Stimulated activated CD4-positive, alpha-beta T cell treated with anti-CD3 and anti-CD28 coated beads, Interleukin-15, amount 100 ng/mL, for 1 hour (primary cell): ENCODE measurements around the gene ISCU.
"Not testable (repeated sequence)": the region's sequence is repeated elsewhere in the genome, so short reads cannot be mapped to it uniquely, and the experiment has no call there.

Experiments
- DNase-seq, 2 donors: peaks; one replicate each; pipeline ENCODE4 v3.0.0-alpha.2; 2020; ENCODE audit warnings: low read depth in 1 of 2, low spot score in 1 of 2

Gene ISCU

DNA sequence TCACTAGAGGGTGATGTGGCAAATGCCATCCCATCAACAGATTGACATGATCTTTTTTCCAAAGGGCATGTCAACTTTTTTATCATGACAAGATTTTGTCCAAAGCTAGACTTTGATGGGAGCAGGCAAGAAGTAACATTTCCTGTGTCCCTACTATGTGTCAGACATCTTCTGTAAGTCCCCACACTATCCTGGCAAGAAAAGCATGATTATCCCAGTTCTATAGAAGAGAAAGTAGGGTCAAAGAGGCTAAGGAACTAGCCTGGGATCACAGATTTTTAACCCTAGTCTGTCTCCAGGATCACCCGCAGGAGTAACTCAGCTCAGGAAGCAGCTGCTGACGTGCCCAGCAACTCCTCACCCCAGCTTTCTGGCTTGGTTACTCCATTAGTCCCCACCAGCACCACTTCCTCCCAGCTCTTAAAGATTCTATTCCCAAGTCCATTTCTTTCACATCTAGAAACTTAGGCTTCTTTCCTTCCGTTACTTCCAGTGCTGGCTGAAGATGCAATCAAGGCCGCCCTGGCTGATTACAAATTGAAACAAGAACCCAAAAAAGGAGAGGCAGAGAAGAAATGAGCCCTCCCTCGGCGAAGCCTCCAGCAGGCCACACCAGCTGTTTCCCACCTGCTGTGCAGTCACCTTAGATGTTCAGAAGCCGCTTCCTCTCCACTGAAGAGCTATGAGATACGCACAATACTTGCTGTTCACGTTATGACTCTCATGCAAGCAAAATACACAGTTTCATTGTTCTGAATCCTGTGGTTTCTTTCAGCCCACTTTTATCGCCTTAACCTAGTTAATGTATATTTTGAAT lies 6.2 kb downstream of the ISCU start:
- peak; percentile 16 to 42 for DNase-seq

DNA sequence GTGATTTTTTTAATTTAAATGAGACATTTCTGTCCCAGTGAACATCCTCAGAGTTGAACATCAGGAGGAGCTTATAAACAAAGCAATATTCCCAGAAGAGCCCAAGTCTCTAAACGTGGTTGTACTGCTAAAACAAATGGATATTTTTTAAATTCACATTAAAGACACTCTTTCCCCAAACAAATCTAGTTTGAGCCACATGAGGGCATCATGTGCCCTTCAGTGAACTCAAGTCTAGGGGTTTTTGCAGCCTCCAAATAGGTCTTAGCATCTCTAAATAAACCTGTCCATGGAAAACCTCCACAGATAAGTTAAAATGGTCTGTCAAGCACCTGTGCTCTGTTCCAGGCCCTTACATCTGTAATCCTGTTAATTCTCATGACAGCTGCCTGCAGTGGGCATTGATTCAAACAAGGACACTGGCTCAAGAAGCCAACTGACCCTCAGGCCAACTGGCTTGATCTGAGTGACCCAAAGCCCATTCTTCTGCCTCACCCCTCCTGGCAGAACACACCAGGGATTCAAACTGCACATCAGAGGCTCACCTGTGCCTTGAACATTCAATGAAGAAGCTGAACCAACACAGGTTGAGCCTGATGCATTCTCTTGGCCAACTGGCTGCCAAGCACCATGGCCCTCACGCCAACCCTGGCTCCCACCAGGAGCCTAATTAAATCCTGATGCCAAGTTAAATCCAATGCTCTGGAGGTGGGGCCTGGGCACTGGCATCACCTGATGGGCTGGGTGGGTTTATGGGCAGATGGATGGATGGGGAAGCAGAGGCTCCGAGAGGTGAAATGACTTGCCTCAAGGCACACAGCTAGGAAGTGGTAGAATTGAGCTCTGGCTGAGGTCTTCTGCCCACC lies 8.6 kb downstream of the ISCU start:
- DNase-seq, result no peak

DNA sequence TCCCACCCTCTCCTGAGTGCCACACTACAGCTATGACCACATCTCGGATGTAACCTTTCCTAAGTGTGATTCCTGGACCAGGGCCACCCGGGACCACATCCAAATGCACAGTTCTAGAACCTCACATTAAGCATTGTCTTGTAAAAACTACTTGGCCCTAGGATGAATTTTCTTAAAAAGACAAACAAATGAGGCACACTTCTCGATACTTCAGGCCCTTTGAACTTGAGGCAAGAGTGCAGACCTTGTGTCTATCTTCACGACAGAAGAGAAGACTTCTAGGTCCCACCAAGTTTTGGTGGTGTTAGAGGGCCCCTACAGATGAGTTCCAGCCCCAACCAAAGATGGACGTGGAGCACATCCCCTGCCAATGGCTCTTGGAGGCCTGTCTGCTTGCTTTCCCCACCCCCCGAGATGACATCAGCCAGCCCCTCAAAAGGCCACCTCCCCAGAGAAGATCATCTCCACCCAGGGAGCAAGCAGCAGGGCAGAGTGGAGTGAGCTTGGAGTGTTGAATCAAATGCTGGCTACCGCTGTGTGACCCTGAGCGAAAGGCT lies 9.3 kb downstream of the ISCU start:
- no peak for DNase-seq

DNA sequence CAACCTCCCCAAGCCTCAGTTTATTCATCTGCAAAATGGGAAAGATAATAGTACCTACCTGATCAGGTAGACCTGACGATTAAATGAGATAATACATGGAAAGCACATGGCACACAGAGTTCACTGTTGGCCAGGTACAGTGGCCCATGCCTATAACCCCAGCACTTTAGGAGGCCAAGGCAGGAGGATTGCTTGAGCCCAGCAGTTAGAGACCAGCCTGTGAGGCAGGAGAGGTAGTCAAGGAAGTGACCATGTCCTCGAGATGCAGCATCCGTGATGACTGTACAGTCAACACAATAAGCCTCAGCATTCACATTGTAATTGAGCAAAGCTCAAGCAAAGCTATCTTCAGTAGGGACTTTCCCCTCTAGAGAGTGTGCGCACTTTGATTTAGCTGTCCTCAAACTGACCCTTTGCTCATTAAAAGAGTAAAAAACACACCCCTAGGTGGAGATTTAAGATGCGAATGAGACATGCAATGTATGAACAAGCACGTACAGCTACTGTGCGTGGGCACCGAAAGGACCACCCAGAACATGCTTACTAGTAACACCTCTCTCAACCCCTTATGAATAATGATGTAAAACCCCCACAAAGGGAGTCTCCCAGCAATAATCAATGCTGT lies 9.9 kb downstream of the ISCU start:
- DNase-seq, result no peak

DNA sequence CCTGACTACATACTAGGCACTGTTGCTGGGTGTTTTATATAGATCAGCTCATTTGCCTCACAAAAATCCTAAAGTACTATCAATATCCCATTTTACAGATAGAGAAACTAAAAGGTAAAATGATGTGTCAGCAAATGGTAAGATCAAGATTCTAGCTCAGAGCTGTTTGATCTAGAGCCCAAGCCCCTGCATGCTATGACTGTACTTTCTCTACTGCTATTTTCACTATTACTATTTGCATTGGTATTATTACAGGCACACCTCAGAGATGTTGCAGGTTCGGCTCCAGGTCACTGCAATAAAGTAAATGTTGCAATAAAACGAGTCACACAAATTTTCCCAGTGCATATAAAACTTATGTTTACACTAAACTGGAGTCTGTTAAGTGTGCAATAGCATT lies 10.9 kb downstream of the ISCU start:
- no peak for DNase-seq

DNA sequence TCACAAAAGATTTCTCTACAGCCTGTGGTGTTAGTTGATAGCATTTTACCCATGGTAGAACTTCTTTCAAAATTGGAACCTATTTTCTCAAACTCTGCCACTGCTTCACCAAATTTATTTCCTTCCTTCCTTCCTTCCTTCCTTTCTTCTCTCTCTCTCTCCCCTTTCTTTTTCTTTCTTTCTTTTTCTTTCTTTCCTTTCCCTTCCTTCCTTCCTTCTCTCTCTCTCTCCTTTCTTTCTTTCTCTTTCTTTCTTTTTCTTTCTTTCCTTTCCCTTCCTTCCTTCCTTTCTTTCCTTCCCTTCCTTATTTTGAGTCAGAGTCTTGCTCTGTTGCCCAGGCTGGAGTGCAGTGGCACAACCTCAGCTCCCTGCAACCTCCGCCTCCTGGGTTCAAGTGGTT lies 11.9 kb downstream of the ISCU start:
- not testable (repeated sequence) for DNase-seq

DNA sequence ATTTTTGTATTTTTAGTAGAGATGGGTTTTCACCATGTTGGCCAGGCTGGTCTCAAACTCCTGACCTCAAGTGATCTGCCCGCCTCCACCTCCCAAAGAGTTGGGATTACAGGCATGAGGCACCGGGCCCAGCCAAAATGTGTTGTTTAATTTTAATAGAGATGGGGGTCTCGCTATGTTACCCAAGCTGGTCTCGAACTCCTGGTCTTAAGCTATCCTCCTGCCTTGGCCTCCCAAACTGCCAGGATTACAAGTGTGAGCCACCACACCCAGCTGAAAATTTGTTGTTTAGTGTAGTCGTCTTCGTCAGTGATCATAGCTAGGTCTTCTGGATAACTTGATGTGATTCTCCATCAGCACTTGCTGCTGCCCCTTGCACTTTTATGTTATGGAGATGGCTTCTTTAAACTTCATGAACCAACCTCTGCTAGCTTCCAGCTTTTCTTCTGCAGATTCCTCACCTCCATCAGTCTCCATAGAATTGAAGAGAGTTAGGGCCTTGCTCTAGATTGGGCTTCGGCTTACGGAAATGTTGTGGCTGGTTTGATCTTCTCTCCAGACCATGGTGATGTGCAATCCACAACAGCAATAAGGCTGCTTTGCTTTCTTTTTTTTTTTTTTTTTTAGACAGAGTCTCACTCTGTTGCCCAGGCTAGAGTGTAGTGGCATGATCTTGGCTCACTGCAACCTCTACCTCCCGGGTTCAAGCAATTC lies 13.0 kb downstream of the ISCU start:
- no peak for DNase-seq

DNA sequence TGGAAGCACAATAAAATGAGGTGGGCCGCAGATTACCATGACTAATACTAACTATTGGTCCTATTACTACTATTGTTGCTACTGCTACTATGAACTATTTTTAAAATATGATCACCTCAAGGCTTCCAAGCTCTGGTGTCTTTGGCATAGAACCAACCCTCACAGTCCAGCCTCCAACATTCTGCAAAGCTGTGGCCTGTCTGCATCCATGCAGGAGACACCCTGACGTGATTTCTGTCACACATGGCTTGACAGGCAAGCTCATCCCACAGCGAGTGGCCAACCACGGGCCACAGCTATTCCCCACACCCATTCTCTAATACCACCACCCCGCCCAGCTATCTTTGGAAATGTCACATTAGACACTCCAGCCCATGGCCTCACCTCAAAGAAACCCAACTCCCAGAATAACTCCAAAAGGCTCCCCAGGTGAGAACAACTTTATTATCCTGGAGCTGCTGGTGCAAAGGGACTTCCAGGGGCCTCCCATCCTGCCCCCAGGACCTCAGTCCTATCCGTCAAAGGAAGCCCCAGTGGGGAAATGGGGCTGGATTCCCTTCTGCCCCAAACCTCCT lies 14.4 kb downstream of the ISCU start:
- no peak for DNase-seq

DNA sequence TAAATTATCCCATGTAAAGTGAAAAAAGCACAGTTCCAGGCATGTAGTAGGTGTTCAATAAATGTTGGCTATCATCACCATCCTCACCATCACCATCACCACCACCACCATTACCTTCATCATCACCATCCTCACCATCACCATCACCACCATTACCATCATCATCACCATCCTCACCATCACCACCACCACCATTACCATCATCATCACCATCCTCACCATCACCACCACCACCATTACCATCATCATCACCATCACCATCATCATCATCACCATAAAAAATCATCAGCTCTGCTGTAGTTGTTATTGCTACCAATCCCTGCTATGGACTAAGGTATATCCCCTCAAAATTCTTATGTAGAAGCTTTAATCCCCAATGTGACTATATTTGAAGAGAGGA lies 15.1 kb downstream of the ISCU start:
- no peak for DNase-seq

DNA sequence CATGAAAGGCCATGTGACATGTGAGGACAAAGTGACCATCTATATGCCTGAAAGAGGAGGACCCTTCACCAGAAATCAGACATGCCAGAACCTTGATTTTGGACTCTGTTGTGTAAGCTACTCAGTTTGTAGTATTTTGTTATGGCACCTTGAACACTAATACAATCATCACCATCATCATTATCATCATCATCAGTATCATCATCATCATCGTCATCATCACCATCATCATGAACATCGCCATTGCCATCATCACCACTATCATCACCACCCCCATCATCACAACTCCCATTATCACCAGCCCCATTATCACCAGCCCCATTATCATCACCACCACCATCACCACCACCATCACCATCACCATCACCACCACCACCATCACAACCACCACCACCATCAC lies 15.9 kb downstream of the ISCU start:
- DNase-seq, result no peak

DNA sequence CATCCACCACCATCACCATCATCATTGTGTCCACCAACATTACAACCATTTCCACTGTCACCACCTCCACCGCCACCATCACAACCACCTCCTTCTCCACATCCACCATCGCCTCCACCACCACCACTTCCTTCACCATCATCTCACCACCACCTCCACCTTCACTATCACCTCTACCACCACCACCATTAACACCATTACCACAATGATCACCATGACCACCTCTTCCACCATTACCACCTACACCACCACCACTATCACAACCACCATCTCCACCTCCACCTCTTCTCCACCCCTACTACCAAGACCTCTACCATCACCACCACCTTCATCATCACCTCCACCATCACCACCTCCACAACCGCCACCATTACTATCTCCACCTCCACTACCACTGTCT lies 16.4 kb downstream of the ISCU start:
- no peak for DNase-seq

DNA sequence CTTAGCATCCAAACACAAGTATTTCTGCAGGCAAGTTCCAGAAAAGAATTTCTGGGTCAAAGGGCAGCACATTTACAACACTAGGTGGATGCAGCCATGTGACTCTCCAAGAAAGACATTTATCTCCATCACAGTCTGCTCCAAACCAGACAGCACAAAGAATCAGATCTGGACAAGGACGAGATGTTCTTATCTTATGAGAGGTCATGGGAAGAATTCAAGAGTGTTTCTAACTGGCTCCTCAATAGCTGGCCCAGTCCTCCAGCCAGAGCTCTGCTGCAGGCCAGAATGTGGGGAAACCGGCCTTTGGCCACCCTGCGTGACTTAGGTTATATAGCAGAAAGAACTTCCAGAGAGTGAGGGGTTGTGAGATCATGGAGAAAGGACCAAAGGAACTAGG lies 18.1 kb downstream of the ISCU start:
- DNase-seq, result no peak

DNA sequence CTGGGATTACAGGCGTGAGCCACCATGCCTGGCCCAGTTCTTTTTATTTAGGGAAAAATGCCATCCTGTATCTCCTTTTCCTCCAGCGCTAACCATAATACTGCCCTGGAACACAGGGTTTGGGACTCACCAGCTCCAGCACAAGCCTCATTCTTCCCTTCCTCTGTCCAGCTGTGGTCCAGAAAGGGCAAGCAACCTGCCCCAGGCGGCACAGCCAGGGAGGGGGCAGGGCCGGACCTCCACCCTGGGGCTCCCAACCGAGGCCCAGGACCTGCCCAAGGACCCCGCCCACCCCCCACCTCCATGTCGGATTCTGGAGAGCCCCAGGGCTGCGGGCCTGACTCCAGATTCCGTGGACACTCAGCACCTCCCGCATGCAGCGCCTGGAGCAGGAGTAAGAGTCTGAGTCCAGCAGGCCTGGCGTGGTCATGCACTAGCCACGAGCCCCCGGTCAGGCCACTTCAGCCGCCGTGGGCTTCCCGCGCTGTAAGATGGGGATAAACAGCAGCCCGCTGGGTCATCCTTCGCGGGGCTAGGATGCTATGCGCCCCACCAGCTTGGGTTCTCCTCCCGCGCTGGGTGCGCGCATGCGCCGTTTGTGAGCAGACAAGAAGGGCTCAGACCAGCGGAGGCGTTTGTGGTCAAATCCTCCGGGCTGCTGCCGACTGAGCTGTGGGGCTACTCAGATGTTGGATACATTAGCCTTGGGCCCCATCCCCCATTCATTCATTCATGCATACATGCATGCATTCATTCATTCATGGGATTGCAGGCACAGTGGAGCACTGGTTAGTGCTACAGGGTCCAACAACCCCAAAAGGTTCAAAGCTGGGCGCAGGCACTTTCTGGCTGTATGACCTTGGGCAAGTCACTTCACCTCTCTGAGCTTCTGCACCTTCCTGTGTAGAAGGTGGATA lies 19.2 kb downstream of the ISCU start:
- no peak for DNase-seq

DNA sequence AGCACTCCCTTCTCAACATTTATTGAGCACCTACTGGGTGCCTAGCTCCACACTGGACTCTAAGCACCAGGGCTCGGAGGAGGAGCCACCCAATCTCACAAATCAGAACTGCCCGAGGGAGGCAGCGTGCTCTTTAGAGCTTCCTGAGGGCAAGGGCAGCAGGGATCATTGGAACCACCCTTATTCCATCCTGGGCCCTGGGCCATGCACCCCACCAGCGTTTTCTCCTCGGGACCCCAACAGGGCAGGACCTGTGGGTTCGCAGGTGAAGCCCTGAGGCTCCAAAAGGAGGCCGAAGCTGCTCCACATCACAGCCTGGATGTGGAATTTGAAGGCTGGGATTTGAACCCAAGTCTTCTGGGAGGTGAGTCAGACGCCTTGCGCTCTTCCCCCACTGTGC lies 20.1 kb downstream of the ISCU start:
- DNase-seq, result no peak

DNA sequence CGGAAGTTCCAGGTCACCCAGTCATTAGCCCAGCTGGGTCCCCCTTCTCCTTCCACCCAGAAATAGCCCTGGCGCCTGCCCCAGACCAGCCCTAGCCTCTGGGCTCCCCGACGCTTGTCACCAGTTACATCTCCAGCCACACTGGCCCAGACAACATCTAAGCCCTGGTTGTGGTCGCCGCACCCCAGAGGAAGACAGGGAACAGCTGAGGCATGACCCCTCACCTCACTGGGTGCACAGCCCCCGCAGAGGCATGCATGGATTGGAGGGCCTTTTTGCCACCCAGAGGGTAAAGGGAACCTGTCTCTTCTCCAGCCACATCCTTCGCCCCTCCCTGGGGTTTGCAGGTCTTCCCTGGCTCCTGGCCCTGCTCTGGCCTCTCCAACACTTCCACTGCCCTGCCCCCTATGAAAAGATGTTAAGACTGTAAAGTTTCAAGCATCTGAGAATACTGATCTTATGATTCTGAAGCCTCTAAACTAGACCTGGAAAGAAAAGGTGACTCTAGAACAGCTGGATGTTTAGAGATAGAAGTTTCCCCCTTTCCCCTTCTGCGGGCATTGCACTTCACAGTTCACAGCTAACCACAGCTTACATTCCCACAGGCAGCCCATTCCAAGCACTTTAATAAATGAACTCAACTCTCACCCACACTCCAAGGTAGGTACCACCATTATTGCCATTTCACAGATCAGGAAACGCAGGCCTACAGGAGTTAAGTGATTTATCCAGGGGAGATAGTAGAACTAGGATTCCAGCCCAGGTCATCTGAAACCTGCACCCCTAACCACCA lies 20.8 kb downstream of the ISCU start:
- no peak for DNase-seq

DNA sequence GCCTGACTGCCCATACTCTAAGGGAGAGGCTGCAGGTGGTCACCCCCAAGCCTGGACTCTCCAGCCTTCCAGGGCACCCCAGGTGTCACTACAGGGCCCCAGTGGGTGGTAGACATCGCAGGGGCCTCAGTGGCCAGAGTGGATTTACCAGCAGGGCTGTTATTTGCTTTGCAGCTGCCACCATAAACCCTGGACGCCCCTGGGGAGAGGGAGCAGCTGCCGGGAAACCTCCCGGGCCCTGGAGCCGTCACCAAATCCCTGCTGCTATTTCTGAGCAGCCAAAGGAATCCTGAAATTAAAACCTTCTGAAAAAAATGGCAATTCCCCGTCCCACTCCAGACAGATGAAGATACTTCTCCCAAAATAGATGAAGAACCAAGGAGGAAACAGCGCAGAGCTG lies 21.6 kb downstream of the ISCU start:
- no peak for DNase-seq

DNA sequence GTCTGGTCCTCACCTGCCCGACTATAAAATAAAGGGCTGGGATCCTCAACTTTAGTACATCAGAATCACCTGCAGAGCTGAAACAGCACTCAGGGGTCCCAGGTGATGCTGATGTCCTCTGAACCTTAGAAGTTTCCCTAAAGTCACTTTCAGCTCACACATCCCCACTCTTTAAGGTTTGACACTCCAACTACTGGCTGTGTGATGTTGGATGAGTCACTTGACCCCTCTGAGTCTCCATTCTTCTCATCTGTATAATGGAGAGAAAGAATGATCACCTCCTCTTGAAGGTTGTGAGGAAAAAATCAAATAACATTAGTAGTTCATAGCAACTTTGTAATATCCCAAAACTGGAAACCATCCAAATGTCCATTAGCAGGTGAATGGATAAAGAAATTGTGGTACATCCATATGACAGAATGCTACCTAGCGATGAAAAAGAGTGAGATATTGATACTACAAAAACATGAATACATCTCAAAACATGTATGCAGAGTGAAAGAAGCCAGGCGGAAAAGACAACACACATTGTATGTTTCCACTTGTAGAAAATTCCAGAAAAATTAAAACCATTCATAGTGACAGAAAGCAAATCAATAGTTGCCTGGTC lies 22.2 kb downstream of the ISCU start:
- DNase-seq, result no peak

DNA sequence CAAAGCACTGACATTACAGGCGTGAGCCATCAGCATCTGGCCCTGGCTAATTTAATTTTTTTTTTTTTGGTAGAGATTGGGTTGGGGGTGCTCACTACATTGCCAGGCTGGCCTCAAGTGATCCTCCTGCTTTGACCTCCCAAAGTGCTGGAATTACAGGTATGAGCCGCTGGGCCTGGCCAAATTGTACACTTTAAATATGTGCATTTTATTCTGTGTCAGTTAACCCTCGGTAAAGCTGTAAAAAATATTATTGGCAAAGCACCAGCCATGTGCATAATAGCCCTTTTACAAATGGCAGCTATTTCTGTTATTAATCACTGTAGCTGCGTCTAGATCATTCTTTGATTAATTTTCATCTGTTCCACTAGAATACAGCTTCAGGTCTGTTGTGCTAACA lies 23.5 kb downstream of the ISCU start:
- no peak for DNase-seq
